Thyroid gland (tissue), 4 donors: ENCODE results near the gene LKAAEAR1. TPM values are rescaled to one million over a fixed set of nuclear protein-coding genes. Genes with fewer than 3 reads are reported as not detected.

Experiments used
- DNase-seq, 2 donors: peaks; one replicate each; pipeline ENCODE4 v3.0.0-alpha.2; 2019
- H3K27ac ChIP-seq, 3 donors: fragments of 200-600 bp; sonication (generic); 1 replicate in 2 of 3; 2 replicates in 1 of 3; pipeline ENCODE4 v1.5.1; 2016 to 2019; ENCODE audit warnings: mild to moderate bottlenecking in 1 of 3, moderate library complexity in 1 of 3
- H3K27me3 ChIP-seq: fragments of 200-600 bp; sonication (generic); one replicate; pipeline ENCODE4 v1.5.1; 2019
- H3K36me3 ChIP-seq, 2 donors: fragments of 200-600 bp; sonication (generic); one replicate each; pipeline ENCODE4 v1.5.1; 2016 to 2019
- H3K4me1 ChIP-seq, 2 donors: fragments of 200-600 bp; sonication (generic); one replicate each; pipeline ENCODE4 v1.5.1; 2017 to 2019
- H3K4me3 ChIP-seq, 3 donors: fragments of 200-600 bp; sonication (generic); replicated peaks in 1 of 3; 1 replicate in 2 of 3; 2 replicates in 1 of 3; pipeline ENCODE4 v1.5.1; 2016; ENCODE audit warnings: mild to moderate bottlenecking in 1 of 3
- H3K9me3 ChIP-seq: fragments of 200-600 bp; sonication (generic); one replicate; pipeline ENCODE4 v1.5.1; 2017
- CTCF ChIP-seq, 6 experiments: fragments of 200-600 bp in 3 of 6; fragments of 450-650 bp in 3 of 6; sonication (generic) in 3 of 6; IDR thresholded peaks; one replicate each; pipeline ENCODE4 v1.5.1; 2016 to 2019; ENCODE audit warnings: antibody characterized with exemption in 6 of 6, mild to moderate bottlenecking in 2 of 6, inconsistent platforms in 1 of 6, moderate library complexity in 1 of 6
- POLR2A ChIP-seq, 2 donors: fragments of 450-650 bp; IDR thresholded peaks; one replicate each; pipeline ENCODE4 v1.6.1; 2017; ENCODE audit warnings: antibody characterized with exemption in 2 of 2, mild to moderate bottlenecking in 2 of 2, moderate library complexity in 1 of 2
- WGBS, 2 donors: methylation state at CpG; one replicate each; pipeline ENCODE4 v1.1.5; 2017; 5-methylcytosine and 5-hydroxymethylcytosine counted together
- intact Hi-C: fragments of 100-400 bp; cut with DNase I; formaldehyde crosslinking; loops from one replicate; pipeline ENCODE4 v1.15.1; 2023
- total RNA-seq, 4 donors: library from RNA; depleted of rRNA; stranded (reverse); fragments of >200 nt; gene quantifications; one replicate each; pipeline ENCODE4 v1.2.3, GENCODE V29; 2016

LKAAEAR1 gene
- total RNA-seq, 4 donors from 2014 or later = 1.3 to 1.7 TPM; not detected in 2

GRCh38 chr20:64049878-64050260 is 34.3 kb downstream of the LKAAEAR1 start:
- intact Hi-C loops = no loop called here
- peaks cover 3 to 10% of the 10 kb centered on the region in 2 donors for H3K4me1 ChIP-seq
- 40 to 57% methylated on average over 2 to 6 of the region's 16 CpGs for WGBS, 2 donors
- DNase-seq = no peak
- H3K36me3 ChIP-seq = peaks cover 4% of the 10 kb centered on the region in 2 donors
- peaks cover 4% of the 10 kb centered on the region for H3K27me3 ChIP-seq
- peak overlapping the region in 1 of 3 donors; percentile 23 for H3K4me3 ChIP-seq
- no peak for TF ChIP-seq POLR2A (IDR thresholded peaks at IDR 0.05)
- TF ChIP-seq CTCF (IDR thresholded peaks at IDR 0.05) = no peak
- H3K9me3 ChIP-seq = no peaks in the 10 kb centered on the region
- H3K27ac ChIP-seq = peak overlapping the region; percentile 62 to 70 (median 68)

GRCh38 chr20:64049060-64049877 is 34.9 kb downstream of the LKAAEAR1 start, which contains the start of gene SOX18:
Gene SOX18 (minus strand): TSS chr20:64049639. CDS start chr20:64049516, 123 bp downstream.
- Histone ChIP-seq H3K36me3 (peaks cover 4% of the 10 kb centered on the region in 2 donors), H3K27ac (peak within 1 kb of the TSS; percentile 62 to 70 (median 68)), H3K9me3 (no peaks in the 10 kb centered on the region), H3K27me3 (peaks cover 4% of the 10 kb centered on the region), H3K4me3 (peak within 1 kb of the TSS in 1 of 3 donors; percentile 26), H3K4me1 (peaks cover 3 to 10% of the 10 kb centered on the region in 2 donors)
- TF ChIP-seq CTCF (IDR thresholded peaks at IDR 0.05) = no peak
- TF ChIP-seq POLR2A (IDR thresholded peaks at IDR 0.05) = no peak
- intact Hi-C loops = no loop called here
- DNase-seq = no peak
- no CpG with 5 or more reads among the region's 111 CpGs for WGBS, 2 donors

GRCh38 chr20:64048402-64049044 is 35.7 kb downstream of the LKAAEAR1 start:
- TF ChIP-seq CTCF (IDR thresholded peaks at IDR 0.05) = no peak
- TF ChIP-seq POLR2A (IDR thresholded peaks at IDR 0.05) = no peak
- Histone ChIP-seq H3K9me3 (no peaks in the 10 kb centered on the region), H3K27ac (no peak overlapping the region), H3K27me3 (peaks cover 4% of the 10 kb centered on the region), H3K4me3 (peak overlapping the region in 1 of 3 donors; percentile 26), H3K4me1 (peaks cover 3 to 10% of the 10 kb centered on the region in 2 donors), H3K36me3 (peaks cover 4% of the 10 kb centered on the region in 2 donors)
- 1% methylated on average over 22 of the region's 101 CpGs; no CpG with 5 or more reads in 1 of the 2 donors for WGBS, 2 donors
- no peak for DNase-seq
- intact Hi-C loops = no loop called here

- no peak overlapping the region for H3K27ac ChIP-seq
- peak overlapping the region in 1 of 3 donors; percentile 26 for H3K4me3 ChIP-seq
- H3K9me3 ChIP-seq = no peaks in the 10 kb centered on the region
- no peak for DNase-seq
- peaks cover 4% of the 10 kb centered on the region for H3K27me3 ChIP-seq
- intact Hi-C loops = no loop called here
- peaks cover 4% of the 10 kb centered on the region in 2 donors for H3K36me3 ChIP-seq
- WGBS, 2 donors = 31 to 40% methylated on average over 3 to 10 of the region's 49 CpGs
- TF ChIP-seq POLR2A (IDR thresholded peaks at IDR 0.05) (no peak), CTCF (IDR thresholded peaks at IDR 0.05) (no peak)
- H3K4me1 ChIP-seq = peaks cover 3 to 10% of the 10 kb centered on the region in 2 donors
Observed at GRCh38 chr20:64047968-64048401, 36.2 kb downstream of the LKAAEAR1 start.
